Measurements from ENCODE around the gene PCDHGA1.

PCDHGA1 gene

DNA sequence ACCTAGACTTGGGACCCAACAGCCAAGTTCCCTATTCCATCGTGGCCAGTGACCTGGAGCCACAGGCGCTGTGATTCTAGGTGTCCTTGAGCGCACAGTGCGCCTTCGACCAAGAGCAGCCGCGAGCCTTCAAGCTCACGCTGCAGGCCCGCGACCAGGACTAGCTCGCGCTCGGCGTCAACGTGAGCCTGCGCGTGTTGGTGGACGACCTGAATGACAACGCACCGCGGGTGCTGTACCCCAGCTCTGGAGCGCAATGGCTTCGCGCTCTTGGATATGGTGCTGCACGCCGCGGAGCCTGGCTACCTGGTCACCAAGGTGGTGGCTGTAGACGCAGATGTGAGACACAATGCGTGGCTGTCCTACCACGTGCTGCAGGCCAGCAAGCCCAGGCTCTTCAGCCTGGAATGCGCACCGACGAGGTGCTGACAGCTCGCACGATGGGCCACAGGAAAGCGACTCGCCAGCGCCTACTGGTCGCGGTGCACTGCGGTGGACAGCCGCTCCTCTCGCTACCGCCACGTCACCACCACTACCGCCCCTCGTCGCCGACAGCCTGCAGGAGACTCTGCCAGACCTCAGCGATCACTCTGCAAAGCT, 111.4 kb downstream of the PCDHGA1 start:
- DNase-seq (ENCODE audit: extremely low spot score): no peak
- CTCF ChIA-PET: interaction anchor here (0.9 to 1.4 kb wide), 2 partner anchors 21 to 122 kb away, joined by 3 to 5 read pairs; partner anchors contain the start of gene PCDHGA11
- POLR2A ChIA-PET: no interaction called here
- TF ChIP-seq, protein P1, sequence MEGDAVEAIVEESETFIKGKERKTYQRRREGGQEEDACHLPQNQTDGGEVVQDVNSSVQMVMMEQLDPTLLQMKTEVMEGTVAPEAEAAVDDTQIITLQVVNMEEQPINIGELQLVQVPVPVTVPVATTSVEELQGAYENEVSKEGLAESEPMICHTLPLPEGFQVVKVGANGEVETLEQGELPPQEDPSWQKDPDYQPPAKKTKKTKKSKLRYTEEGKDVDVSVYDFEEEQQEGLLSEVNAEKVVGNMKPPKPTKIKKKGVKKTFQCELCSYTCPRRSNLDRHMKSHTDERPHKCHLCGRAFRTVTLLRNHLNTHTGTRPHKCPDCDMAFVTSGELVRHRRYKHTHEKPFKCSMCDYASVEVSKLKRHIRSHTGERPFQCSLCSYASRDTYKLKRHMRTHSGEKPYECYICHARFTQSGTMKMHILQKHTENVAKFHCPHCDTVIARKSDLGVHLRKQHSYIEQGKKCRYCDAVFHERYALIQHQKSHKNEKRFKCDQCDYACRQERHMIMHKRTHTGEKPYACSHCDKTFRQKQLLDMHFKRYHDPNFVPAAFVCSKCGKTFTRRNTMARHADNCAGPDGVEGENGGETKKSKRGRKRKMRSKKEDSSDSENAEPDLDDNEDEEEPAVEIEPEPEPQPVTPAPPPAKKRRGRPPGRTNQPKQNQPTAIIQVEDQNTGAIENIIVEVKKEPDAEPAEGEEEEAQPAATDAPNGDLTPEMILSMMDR (IDR thresholded peaks at IDR 0.05; ENCODE audit: control extremely low read depth, extremely low read depth, low read depth, missing control alignments): no peak

DNA sequence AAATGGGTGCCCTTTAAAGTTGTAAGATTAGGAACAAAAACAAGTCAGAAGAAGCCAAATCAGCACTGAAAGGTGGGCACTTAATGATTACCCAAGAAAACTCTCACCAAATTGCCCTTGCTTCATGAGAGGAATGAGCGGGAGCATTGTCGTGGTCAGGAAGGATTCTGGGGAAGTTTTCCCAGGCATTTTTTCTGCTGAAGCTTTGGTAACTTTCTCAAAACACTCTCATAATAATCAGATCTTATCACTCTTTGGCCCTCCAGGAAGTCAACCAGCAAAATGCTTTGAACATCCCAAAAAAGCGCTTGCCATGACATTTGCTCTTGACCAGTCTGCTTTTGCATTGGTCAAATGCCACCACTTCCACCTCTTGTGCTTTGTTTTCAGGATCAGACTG, 135.0 kb downstream of the PCDHGA1 start:
- no peak for DNase-seq (ENCODE audit: extremely low spot score)
- POLR2A ChIA-PET: no interaction called here
- CTCF ChIA-PET: interaction anchor here (1.1 to 2.0 kb wide), 3 partner anchors 10 to 98 kb away, joined by 6 to 7 read pairs (median 7); partner anchors contain the start of gene PCDHGC3
- TF ChIP-seq, protein P1 (IDR thresholded peaks at IDR 0.05; ENCODE audit: control extremely low read depth, extremely low read depth, low read depth, missing control alignments): no peak

DNA sequence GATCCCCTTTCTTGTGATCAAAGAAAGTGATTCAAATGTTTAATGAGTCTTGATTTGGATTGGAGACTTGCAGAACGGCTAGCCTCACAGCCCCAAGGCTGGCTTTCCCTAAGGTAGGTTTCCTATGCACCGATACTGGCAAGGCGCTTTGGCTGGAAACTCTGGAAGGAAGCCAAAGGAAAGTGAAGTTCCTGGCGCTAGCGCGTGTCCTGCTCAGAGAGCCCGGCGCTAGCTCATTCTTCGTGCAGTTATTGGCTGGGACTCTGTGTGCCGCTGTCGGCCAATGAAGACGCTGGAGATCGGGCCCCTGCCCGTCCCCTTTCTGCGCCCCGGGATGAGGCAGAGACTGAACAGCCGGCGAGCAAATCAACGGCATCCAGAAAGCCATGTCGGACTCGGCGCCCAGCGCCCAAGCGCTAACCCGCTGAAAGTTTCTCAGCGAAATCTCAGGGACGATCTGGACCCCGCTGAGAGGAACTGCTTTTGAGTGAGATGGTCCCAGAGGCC, 145.4 kb downstream of the PCDHGA1 start, which contains the start of gene PCDHGC3:
Gene PCDHGC3 (plus strand): TSS at position 342 of the 507 bp plus-strand sequence. CDS start 151 bp downstream, at position 493.
- TF ChIP-seq, protein P1 (IDR thresholded peaks at IDR 0.05; ENCODE audit: control extremely low read depth, extremely low read depth, low read depth, missing control alignments): peak; percentile 75
- DNase-seq (ENCODE audit: extremely low spot score): peak; percentile 89
- CTCF ChIA-PET: interaction anchor here (0.6 to 8.6 kb wide), 34 partner anchors 8 to 155 kb away, joined by 3 to 130 read pairs (median 5); partner anchors contain the start of genes DIAPH1, PCDHGA10, PCDHGA11 and PCDHGA12
- POLR2A ChIA-PET: no interaction called here

DNA sequence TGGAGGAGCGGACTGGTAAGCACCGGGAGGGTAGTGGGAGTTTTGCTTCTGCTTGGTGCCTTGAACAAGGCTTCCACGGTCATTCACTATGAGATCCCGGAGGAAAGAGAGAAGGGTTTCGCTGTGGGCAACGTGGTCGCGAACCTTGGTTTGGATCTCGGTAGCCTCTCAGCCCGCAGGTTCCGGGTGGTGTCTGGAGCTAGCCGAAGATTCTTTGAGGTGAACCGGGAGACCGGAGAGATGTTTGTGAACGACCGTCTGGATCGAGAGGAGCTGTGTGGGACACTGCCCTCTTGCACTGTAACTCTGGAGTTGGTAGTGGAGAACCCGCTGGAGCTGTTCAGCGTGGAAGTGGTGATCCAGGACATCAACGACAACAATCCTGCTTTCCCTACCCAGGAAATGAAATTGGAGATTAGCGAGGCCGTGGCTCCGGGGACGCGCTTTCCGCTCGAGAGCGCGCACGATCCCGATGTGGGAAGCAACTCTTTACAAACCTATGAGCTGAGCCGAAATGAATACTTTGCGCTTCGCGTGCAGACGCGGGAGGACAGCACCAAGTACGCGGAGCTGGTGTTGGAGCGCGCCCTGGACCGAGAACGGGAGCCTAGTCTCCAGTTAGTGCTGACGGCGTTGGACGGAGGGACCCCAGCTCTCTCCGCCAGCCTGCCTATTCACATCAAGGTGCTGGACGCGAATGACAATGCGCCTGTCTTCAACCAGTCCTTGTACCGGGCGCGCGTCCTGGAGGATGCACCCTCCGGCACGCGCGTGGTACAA, 146.0 kb downstream of the PCDHGA1 start:
- DNase-seq (ENCODE audit: extremely low spot score): peak; percentile 48
- ChIA-PET CTCF (interaction anchor here (0.9 to 8.6 kb wide), 27 partner anchors 10 to 149 kb away, joined by 3 to 130 read pairs (median 6); partner anchors contain the start of genes DIAPH1, PCDHGA10, PCDHGA11 and PCDHGA12), POLR2A (no interaction called here)
- TF ChIP-seq, protein P1 (IDR thresholded peaks at IDR 0.05; ENCODE audit: control extremely low read depth, extremely low read depth, low read depth, missing control alignments): no peak

DNA sequence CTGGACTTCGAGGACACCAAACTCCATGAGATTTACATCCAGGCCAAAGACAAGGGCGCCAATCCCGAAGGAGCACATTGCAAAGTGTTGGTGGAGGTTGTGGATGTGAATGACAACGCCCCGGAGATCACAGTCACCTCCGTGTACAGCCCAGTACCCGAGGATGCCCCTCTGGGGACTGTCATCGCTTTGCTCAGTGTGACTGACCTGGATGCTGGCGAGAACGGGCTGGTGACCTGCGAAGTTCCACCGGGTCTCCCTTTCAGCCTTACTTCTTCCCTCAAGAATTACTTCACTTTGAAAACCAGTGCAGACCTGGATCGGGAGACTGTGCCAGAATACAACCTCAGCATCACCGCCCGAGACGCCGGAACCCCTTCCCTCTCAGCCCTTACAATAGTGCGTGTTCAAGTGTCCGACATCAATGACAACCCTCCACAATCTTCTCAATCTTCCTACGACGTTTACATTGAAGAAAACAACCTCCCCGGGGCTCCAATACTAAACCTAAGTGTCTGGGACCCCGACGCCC, 146.8 kb downstream of the PCDHGA1 start:
- ChIA-PET POLR2A (no interaction called here), CTCF (interaction anchor here (0.9 to 8.6 kb wide), 11 partner anchors 14 to 91 kb away, joined by 3 to 130 read pairs (median 11); partner anchors contain the start of gene PCDHGB7)
- DNase-seq (ENCODE audit: extremely low spot score): peak; percentile 28

More for the DNA sequence above, 146.8 kb downstream of the PCDHGA1 start:
- TF ChIP-seq, protein P1 (IDR thresholded peaks at IDR 0.05; ENCODE audit: control extremely low read depth, extremely low read depth, low read depth, missing control alignments): no peak

Measured in GM10248 (cell line).